GM18868 (cell line): ENCODE results near the gene ADCYAP1R1.

Experiments used
- ATAC-seq: cut with Tn5 transposase; IDR thresholded peaks from one replicate; pipeline ENCODE4 v1.9.1; 2021; ENCODE audit warnings: mild to moderate bottlenecking, moderate library complexity; ENCODE audit not compliant: unreplicated experiment

The ADCYAP1R1 gene

GRCh38 chr7:31082447-31082846 lies 30.3 kb downstream of the ADCYAP1R1 start:
- ATAC-seq: no peak

- ATAC-seq: no peak
Observed at GRCh38 chr7:31083210-31083786, 31.2 kb downstream of the ADCYAP1R1 start.

GRCh38 chr7:31084226-31084625 lies 32.1 kb downstream of the ADCYAP1R1 start:
- ATAC-seq: no peak

DNA sequence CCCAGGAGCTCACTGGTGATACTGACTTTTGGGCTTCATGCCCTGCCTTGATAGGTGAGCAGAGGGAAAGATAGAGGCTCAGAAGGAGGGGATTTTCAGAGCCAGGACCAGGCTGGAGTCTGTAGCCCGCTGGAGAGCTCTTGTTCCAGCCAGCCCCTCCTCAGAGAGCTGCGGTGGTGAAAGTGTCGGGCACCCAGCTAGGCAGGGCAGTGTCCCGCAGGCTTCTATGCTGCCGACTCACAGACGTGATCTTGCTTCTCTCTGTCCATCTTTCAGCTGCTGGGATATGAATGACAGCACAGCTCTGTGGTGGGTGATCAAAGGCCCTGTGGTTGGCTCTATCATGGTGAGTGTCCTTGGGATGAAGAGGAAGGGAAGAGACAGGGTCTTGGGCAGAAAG lies 35.2 kb downstream of the ADCYAP1R1 start:
- no peak for ATAC-seq

DNA sequence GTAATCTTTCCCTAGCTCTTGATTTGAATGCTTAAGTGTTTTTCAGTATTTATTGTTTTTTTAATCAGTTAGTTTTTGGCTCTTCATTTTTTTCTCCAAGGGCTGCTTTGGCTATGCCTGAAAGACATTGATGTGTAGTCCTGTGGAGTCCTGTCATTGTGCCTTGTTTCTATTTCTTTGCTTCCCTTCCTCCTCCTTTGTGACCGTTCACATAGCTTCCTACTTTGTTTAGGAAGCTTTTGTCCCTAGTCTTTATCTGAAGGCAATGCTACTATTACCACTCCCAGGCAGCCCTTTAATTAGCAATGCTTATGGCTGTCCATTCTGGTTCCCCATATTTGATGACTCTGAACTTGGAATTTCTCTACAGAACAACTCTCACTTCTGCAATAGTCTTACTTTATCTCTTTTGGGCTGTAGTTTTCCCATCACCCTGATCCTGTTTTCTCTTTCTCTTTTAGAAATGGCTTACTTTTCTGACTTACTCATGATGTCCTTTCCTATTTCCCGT lies 39.9 kb downstream of the ADCYAP1R1 start:
- ATAC-seq: no peak

DNA sequence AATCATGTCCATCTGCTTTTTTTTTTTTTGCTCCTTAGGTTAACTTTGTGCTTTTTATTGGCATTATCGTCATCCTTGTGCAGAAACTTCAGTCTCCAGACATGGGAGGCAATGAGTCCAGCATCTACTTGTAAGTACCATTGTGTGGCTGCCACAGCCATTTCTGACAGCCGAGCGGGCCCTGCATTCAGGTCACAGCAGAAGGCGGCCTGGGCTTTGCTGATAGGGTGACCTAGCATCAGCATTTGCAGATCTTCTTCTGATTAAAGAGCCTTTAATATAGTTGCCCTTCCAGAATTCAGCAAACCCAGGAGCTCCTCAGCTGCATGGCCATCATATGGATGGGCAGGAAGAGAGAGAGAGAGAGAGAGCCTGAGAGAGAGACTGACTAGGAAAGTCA lies 40.5 kb downstream of the ADCYAP1R1 start:
- no peak for ATAC-seq

GRCh38 chr7:31093282-31093681 lies 41.2 kb downstream of the ADCYAP1R1 start:
- ATAC-seq: no peak

DNA sequence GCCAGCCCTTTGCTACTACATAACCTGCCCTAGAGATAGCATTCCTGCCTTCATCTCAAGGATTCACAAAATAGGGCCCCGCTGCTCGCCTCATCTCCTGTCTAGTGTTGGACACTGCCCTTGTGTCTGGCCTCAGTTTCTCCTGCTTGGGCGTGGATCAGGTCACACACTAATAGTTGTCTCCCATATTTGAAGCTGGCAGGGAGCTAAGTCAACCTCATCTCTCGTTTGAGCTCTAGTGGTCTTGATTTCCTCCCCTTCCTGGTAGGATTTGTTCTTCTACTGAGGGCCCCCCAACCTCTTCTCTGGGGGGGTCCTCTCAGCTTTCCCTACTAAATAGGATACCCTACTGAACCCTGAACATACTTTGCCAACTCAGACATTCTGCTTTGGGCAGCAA lies 42.2 kb downstream of the ADCYAP1R1 start:
- no peak for ATAC-seq

GRCh38 chr7:31095286-31096197 lies 43.4 kb downstream of the ADCYAP1R1 start:
- no peak for ATAC-seq

DNA sequence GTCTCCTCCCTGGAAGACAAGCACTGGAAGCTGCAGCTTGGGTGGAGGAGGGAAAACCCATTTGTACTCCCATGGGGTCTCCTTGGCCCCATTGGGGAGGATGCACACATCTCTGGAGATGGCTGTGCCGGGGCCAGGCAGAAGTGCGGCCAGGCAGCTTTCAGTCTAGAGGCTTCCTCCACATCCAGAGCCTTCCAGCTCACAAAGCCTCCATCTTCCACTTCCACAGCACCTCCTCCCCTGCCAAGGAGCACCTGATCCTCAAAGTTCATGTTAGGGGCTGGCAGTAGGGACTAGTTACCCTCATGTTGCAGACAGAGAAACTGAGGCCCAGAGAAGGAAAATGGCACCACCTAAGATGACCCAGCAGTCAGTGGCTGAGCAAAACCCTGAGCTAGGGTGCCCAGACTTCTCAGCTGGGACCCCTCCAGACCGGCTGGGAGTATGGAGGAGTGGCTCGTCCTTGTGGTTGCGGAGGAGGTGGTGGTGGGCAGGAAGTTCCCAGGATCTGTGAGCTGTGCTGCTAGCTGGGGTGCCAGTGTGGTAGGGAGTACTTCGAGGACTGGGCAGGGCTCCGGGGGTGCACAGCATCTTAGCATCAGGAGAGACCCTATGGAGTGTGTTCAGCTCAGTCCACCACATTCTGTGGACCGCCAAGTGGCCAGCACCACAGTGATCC lies 44.2 kb downstream of the ADCYAP1R1 start:
- no peak for ATAC-seq

DNA sequence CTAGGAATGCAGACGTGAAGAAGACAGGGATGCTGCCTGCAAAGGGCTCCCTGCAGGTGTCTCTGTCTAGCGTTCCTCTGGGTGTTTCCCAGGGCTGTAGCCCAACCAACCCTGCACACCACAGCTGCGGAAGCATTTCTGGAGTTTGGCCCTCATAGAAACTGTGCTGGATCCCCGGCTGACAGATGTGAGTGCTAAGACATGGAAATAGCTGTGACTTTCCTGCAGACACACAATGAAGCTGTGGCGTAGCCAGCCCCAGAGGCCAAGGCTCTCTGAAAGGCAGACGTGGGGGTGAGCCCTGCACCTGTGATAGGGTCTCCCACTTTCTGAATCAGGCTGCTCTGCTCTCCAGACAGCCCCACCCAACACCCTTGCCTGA lies 44.8 kb downstream of the ADCYAP1R1 start:
- no peak for ATAC-seq

GRCh38 chr7:31098642-31099360 lies 46.7 kb downstream of the ADCYAP1R1 start:
- ATAC-seq: no peak

- ATAC-seq: no peak
Observed at GRCh38 chr7:31099451-31100444, 47.6 kb downstream of the ADCYAP1R1 start.

DNA sequence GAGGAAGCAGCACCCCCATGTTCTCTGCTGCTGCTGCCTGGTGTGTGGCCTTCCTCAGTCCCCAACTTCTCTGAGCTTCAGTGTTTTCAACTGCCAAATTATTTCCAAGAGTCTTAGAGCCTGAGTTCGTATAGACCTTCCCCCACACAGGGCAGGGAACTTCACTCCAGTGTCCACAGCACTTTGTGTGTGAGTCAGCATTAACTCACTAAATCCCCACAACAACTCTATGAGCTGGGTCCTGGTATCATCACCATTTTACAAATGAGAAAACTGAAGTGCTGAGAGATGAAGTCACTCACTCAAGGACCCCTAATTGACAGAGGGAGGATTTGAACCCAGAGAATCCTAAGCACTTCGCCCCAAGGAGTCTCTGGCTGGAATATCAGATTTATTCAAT lies 48.3 kb downstream of the ADCYAP1R1 start:
- ATAC-seq: no peak

- ATAC-seq: no peak
Observed at GRCh38 chr7:31100871-31101270, 48.8 kb downstream of the ADCYAP1R1 start.

GRCh38 chr7:31101544-31101943 lies 49.4 kb downstream of the ADCYAP1R1 start:
- no peak for ATAC-seq

DNA sequence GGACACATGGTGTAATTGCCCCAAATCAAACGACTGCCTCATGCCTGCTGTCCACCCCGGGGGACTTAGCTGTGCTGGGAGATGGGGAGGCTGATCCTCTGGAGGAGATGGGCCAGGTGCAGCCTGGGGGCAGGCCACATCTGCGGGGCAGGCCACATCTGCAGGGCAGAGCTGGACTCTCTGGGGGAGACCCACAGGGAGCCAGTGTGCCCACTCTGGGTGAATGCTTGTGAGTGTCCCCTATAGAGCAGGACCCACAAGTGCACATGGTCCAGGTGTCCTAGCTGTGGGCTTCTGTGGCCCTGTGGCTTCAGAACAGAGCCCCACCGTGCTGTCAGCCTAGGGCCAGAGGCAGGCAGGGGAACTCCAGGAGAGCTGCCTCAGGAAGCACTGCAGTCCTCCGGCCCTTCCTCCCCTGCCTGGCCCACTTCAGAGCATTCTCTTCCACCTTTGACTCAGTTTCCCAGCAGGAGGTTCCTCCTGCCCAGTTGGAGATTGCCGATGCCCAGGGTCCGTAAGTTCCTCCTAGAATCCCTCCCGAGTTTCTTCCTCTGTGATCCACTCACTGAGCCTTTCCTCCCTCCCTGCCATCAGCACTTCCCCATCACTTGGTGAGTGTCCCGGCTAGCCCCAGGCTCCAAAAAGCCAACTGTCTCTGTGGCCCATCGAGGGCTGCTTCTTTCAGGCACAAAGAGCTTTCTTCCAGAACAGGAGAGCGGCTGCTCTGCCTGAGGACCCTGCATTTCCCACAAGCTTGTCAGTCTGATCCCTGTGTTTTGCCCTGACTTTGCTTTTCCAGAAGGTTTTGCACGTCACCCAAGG lies 50.3 kb downstream of the ADCYAP1R1 start:
- no peak for ATAC-seq

- no peak for ATAC-seq
Observed at GRCh38 chr7:31102973-31103850, 51.1 kb downstream of the ADCYAP1R1 start.
